Thoracic aorta (tissue), 2 donors: ENCODE results near the gene CDKL5. TPM values are rescaled to one million over a fixed set of nuclear protein-coding genes. Genes with fewer than 3 reads are reported as not detected.

ENCODE experiments used
- ATAC-seq: fragments of 150-250 bp; one replicate; pipeline ENCODE4 v1.8.0; 2017; ENCODE audit warnings: low read depth; ENCODE audit not compliant: insufficient number of reproducible peaks, low FRiP score
- DNase-seq: peaks from one replicate; pipeline ENCODE4 v3.0.0-alpha.2; 2020; ENCODE audit warnings: low spot score
- H3K27ac ChIP-seq, 2 donors: fragments of 200-600 bp; sonication (generic); 1 replicate in 1 of 2; 2 replicates in 1 of 2; pipeline ENCODE4 v1.5.1; 2016; ENCODE audit warnings: mild to moderate bottlenecking in 2 of 2, moderate library complexity in 2 of 2
- H3K27me3 ChIP-seq: fragments of 200-600 bp; sonication (generic); replicated peaks from 2 replicates; pipeline ENCODE4 v1.6.0; 2016; ENCODE audit warnings: mild to moderate bottlenecking; ENCODE audit not compliant: insufficient read depth
- H3K36me3 ChIP-seq: fragments of 200-600 bp; sonication (generic); one replicate; pipeline ENCODE4 v1.5.1; 2016
- H3K4me1 ChIP-seq, 2 donors: fragments of 200-600 bp; sonication (generic); 1 replicate in 1 of 2; 2 replicates in 1 of 2; pipeline versions ENCODE4 v1.5.1 to v1.6.0; 2016; ENCODE audit warnings: low read depth in 2 of 2, mild to moderate bottlenecking in 1 of 2; ENCODE audit not compliant: control insufficient read depth in 1 of 2
- H3K4me3 ChIP-seq: fragments of 200-600 bp; sonication (generic); 2 replicates; pipeline ENCODE4 v1.5.1; 2016; ENCODE audit warnings: mild to moderate bottlenecking
- H3K9me3 ChIP-seq: fragments of 200-600 bp; sonication (generic); 2 replicates; pipeline ENCODE4 v1.5.1; 2016
- total RNA-seq, 2 donors: library from RNA; depleted of rRNA; stranded (reverse); fragments of >200 nt; gene quantifications; one replicate each; pipeline versions ENCODE4 v1.1.0 to v1.2.3, GENCODE V29; 2016
- TF ChIP-seq, protein P1 (sequence below): fragments of 200-600 bp; sonication (generic); IDR thresholded peaks from one replicate; pipeline ENCODE4 v1.5.1; 2019; ENCODE audit warnings: antibody characterized with exemption

The CDKL5 gene
- total RNA-seq, 2 donors from 2014 or later = 13.5 to 17.2 TPM

DNA sequence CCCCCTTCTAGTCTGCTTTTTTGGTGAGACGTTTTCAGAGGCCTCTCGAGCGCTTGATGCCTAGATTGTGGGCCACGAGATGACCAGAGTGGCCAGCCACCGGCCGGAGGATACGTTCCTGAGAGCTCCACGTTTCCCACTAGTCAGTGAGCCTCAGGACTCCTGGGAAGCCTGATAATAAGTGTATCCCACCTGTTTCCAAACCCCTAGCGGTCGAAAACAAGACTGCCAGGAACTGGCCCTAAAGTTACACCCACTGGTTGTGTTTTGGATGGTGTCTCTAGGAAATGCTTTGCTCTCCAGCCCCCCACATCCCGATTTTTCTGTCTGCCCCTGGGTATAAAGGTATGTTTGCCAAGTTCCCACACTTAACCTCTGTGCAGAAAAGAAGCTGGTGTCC lies 251.1 kb downstream of the CDKL5 start:
- TF ChIP-seq, protein P1, sequence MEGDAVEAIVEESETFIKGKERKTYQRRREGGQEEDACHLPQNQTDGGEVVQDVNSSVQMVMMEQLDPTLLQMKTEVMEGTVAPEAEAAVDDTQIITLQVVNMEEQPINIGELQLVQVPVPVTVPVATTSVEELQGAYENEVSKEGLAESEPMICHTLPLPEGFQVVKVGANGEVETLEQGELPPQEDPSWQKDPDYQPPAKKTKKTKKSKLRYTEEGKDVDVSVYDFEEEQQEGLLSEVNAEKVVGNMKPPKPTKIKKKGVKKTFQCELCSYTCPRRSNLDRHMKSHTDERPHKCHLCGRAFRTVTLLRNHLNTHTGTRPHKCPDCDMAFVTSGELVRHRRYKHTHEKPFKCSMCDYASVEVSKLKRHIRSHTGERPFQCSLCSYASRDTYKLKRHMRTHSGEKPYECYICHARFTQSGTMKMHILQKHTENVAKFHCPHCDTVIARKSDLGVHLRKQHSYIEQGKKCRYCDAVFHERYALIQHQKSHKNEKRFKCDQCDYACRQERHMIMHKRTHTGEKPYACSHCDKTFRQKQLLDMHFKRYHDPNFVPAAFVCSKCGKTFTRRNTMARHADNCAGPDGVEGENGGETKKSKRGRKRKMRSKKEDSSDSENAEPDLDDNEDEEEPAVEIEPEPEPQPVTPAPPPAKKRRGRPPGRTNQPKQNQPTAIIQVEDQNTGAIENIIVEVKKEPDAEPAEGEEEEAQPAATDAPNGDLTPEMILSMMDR = no peak
- no peaks in the 10 kb centered on the region for H3K36me3 ChIP-seq
- DNase-seq (no peak), ATAC-seq (no peak)
- H3K9me3 ChIP-seq = no peaks in the 10 kb centered on the region
- H3K4me3 ChIP-seq = no peak overlapping the region
- H3K4me1 ChIP-seq = no peaks in the 10 kb centered on the region
- no peaks in the 10 kb centered on the region for H3K27me3 ChIP-seq
- no peak overlapping the region for H3K27ac ChIP-seq

DNA sequence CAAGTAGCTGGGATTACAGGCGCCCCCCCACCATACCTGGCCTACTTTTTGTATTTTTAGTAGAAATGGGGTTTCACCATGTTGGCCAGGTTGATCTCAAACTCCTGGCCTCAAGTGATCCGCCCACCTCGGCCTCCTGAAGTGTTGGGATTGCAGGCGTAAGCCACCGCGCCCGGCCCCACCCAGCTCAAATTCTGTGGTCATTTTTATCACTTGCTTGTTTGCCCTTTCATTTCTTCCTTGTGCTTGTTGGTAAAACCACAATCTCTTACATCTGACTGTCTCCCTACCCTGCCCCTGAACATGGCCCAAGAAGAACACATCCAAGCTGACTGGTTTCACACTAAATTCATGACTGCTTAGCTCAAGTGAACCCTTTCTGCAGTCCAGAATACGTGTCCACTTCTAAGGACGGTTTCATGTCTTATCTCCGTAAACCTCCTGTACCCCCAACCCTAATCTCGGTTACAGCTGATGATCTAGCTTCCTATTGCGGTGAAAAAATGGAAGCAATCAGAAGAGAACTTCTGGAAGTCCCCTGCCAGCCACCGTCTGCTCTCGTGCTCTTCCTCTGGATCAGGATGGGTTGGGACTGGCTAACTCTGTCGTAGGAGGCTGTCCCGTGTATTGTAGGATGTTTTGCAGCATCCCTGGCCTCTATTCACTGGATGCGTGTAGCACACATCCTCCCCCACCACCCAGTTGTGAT lies 251.9 kb downstream of the CDKL5 start:
- TF ChIP-seq, protein P1 = no peak
- Histone ChIP-seq H3K27me3 (no peaks in the 10 kb centered on the region), H3K27ac (no peak overlapping the region), H3K4me3 (no peak overlapping the region), H3K9me3 (no peaks in the 10 kb centered on the region), H3K36me3 (no peaks in the 10 kb centered on the region), H3K4me1 (no peaks in the 10 kb centered on the region)
- DNase-seq (no peak), ATAC-seq (no peak)

GRCh38 chrX:18681996-18682395 lies 256.6 kb downstream of the CDKL5 start:
- H3K9me3 ChIP-seq = no peaks in the 10 kb centered on the region
- ATAC-seq = no peak
- H3K36me3 ChIP-seq = no peaks in the 10 kb centered on the region
- no peaks in the 10 kb centered on the region for H3K27me3 ChIP-seq
- DNase-seq = no peak
- no peak overlapping the region for H3K4me3 ChIP-seq
- TF ChIP-seq, protein P1 = no peak
- no peak overlapping the region for H3K27ac ChIP-seq
- peaks cover 0 to 8% of the 10 kb centered on the region in 2 donors for H3K4me1 ChIP-seq

GRCh38 chrX:18682979-18683387 lies 257.6 kb downstream of the CDKL5 start:
- Histone ChIP-seq H3K27me3 (no peaks in the 10 kb centered on the region), H3K36me3 (no peaks in the 10 kb centered on the region), H3K27ac (no peak overlapping the region), H3K9me3 (no peaks in the 10 kb centered on the region), H3K4me1 (peaks cover 0 to 8% of the 10 kb centered on the region in 2 donors), H3K4me3 (no peak overlapping the region)
- no peak for DNase-seq
- ATAC-seq = no peak
- TF ChIP-seq, protein P1 = no peak

- H3K4me3 ChIP-seq = no peak overlapping the region
- TF ChIP-seq, protein P1 = no peak
- DNase-seq (no peak), ATAC-seq (no peak)
- no peak overlapping the region for H3K27ac ChIP-seq
- H3K27me3 ChIP-seq = no peaks in the 10 kb centered on the region
- H3K9me3 ChIP-seq = no peaks in the 10 kb centered on the region
- H3K4me1 ChIP-seq = peaks cover 0 to 8% of the 10 kb centered on the region in 2 donors
- no peaks in the 10 kb centered on the region for H3K36me3 ChIP-seq
Measured at GRCh38 chrX:18687856-18688495, 262.6 kb downstream of the CDKL5 start.
